Measurements from ENCODE around the gene TRPM3.

The TRPM3 gene

DNA sequence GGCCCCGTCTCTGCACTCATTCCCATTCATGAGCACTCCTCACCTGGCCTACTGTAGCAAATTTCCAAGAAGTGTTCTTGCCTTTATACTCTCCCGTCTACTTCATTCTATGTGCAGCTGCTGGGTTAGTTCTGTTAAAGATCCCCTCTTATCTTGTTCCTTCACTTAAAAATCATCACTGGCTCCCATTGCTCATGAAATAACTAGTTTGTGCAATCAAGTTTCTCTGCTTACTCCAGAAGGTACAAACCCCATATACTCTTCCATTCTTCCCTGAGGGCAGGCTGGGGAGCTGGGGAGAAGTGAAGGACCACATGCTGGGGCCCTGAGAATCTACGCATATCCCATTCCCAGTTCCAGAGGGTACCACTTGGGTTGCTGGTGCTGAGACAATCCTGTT, 622.6 kb downstream of the TRPM3 start:
- DNase-seq = no peak

DNA sequence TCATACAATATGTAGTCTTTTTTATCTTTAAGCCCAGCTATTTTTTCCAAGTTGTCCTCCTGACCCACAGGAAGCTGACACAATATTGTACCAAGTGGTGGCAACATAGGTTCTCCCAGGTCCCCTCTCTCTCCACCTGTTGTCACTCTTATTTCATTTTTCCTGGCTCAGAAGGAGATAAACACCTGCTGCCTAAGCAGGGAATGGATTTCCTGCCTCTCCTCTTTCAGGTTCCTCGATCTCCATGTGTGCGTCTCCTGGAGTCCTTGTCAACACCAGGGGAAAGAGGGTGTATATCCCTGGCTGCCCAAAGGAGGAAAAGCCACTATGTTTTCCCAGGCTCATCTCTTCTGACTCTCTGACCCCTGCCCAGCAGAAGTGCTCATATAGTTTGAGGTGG, 625.2 kb downstream of the TRPM3 start:
- no peak for DNase-seq

DNA sequence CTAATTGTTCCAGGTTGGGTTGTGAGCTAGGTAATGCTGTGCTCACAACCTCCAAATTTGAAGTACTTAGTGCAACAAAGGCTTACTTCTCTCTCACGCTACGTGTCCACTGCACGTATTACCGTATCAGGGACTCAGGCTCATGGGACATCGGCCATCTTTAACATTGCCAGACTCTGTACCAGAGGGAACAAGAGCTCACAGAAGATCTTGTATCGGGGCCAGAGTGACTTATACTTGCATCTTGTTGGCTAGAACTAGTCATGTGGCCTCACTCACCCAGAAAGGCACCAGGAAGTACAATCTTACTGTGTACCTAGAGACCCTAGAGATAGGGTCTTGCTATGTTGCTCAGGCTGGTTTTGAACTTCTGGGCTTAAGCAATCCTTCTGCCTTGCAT, 625.9 kb downstream of the TRPM3 start:
- no peak for DNase-seq

DNA sequence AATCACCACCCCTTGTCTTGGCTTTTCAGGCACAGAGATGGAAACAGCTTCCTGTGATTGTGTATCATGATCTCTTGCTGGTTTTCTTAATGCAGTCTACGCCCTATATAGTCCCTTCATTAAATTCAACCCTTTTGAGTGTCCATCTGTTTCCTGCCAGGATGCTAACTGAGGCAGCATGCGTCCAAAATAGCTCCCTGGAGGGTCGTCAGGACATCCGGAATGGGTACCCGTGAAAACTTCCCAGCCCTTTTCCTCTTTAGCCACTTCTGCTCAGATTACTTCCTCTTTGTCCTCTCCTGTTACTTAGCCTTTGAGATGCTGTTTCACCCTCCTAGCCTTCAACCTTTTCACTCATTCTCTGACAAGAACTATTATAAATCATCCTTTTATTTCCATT, 627.2 kb downstream of the TRPM3 start:
- DNase-seq = no peak

DNA sequence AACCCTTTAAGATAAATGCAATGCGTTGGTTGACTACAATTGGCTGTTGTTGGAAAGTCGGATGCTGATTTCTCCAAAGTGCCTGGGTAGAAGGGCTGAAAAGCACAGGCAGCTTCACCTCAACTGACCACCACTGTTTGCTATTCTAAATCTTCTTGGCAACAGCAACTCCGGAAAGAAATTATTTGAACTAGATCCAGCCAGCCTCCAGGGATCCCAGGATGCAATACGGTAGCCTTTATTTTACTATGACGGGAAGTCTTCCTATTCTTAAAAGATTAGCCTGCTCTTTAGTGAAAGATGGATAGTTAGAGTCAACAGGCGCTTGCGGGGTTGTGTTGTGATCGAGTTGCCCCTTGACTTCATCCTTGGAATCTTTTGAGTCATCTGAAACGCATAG, 628.4 kb downstream of the TRPM3 start:
- DNase-seq = no peak

DNA sequence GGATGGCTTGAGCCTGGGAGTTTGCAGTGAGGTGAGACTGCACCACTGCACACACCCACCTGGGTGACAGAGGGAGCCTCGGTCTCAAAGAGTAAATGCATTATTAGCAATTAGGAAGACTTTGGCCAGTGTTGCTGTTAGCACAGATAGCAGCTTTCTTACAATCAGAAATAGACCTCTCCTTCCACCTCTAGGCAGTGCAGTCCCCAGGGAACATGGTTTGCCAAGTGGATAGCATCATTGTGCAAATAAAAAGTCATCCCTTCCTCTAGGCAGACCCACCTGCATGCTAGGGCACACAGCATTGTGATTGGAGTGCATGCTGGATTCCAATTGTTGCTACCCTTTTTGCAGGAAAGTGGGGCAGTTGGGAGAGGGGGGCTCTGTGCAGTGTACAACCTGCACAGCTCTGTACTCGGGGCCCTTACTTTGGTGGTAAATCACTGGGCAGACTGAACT, 629.1 kb downstream of the TRPM3 start:
- DNase-seq = no peak

DNA sequence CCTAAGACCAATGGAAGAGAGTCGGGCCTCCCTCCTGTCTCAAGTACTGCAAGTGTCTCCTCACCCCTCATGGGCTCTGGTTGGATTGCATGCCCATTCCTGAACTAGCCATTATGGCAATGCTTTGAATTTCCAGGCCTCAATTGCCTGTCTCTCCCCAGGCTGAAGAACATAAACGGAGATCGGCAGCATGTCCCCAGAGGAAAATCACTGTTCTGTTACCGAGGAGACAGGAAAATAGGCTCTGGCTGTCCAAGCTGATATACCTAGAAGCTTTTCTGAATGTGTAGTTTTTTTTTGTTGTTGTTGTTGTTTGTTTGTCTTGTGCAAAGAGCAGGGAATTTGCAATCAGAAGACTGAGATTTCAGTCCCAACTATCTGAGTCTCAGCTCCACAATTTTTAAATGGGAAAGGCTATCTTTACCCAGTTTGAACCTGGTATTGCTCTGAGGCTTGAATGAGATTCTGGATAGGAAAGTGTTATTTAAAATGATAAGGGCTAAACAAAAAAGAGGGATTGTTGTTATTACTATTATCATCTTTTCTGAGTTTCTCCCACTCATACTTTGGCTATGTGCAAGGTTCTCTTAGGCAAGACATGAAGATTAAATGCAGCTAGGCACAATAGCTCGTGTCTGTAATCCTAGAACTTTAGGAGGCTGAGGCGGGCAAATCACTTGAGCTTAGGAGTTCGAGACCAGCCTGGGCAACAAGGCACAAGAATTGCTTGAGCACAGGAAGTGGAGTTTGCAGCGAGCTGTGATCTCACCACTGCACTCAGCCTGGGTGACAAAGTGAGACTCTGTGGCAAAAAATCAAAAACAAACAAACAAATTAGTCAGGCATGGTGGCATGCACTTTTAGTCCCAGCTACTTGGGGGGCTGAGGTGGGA, 629.7 kb downstream of the TRPM3 start:
- DNase-seq = no peak

DNA sequence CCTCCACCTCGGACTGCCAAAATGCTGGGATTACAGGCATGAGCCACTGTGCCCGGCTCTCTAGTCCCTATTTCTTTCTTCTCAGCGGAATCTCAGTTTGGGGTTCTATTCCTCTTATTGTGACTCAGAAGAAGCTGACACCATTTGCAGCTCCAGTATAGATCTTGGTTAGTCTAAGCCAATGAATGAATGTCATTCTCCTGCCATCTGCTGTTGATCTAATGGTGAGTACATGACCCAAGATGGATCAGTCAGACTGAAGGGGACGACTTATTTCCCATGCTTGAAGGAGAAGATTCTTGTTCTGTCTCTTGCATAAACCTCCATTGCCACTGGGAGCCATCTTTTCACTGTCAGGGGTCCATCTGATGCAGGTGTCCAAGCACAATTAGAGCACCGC, 630.9 kb downstream of the TRPM3 start:
- peak in 1 of 2 donors; percentile 25 for DNase-seq

DNA sequence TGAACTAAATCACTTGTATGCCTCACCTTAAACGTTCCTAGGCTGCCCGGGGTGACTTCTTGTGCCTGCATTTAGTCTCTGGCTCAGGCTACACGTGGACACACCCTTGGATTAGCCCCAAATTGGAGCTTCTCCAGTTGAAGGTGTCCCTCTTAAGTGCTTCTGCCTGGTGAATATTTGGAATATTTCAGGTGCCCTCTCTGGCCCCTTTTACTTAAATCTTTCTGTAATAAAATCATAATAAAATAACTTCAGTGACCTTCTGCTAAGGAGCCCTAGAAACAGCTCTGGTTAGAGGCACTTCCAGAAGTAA, 632.7 kb downstream of the TRPM3 start:
- DNase-seq = no peak

DNA sequence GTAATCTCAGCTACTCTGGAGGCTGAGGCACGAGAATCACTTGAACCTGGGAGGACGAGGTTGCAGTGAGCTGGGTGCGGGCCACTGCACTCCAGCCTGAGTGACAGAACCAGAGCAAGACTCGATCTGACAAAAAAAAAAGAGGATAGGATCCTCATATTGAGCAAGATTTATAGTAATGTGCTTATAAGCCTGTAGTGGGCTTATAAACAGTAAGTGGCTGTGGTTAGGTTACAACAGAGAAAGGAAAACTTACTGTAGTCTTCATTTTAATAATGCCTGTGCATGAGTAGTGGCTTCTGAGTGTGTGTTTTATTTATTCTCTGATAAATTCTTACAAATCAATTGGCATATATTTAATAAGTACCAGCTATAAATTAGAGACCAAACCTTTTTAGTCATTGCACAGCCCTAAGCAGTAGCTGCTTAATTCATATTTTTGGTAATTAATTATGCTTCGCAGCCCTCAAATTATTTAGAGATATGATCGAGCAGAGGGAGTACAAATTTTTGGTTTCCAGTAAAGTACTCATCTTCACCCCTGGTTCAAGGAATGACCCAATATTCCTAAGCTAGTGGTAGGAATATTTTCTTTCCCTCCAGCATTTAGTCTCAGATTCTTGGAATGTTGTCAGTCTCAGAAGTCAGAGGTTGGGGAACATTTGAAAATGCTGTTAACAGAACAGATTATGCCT, 633.2 kb downstream of the TRPM3 start:
- no peak for DNase-seq

DNA sequence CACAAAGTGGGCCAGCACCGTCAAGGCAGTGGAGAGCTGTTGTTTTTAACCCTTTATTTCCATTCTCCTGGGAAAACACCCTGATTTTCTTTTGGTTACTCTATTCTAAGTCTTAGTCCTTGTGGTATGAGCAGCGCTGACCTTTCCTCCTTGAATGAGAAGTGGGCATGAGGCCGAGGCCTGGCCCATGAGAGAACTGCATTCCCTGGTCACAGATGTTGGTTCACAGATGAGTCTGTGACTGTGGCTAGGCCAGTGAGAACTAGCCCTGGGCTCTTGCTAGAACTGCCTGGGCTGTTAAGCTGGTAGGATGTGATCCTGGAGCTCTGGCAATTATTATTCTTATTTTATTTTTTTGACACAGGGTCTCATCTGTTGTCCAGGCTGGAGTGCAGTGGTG, 635.3 kb downstream of the TRPM3 start:
- DNase-seq = no peak

DNA sequence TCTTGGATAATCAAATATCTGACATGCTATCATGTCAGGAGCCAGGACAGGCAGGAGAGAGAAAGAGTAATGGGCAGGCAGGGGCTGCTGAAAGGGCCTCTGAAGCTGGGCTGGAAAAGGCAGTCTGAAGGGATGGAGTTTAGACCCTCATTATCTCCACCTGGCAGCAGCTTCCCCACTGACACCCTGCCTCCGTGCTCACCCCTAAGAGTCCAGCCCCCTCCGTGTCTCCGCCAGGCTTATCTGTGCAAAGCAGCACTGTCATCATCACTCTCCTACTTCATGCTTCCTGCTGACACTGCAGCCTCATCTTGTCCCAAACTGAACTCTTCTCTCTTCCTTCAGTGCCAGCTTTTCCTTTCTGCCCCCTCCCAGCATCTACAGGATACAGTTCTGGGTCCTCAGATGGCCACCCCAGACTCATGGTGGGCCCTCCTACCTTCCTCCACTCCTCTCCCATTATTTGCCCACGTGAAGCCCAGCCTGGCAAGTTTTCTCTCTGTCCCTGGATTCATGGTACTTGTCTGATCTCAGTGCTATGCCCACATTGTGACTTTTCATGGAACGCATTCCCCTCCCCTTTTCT, 636.1 kb downstream of the TRPM3 start:
- DNase-seq = no peak

DNA sequence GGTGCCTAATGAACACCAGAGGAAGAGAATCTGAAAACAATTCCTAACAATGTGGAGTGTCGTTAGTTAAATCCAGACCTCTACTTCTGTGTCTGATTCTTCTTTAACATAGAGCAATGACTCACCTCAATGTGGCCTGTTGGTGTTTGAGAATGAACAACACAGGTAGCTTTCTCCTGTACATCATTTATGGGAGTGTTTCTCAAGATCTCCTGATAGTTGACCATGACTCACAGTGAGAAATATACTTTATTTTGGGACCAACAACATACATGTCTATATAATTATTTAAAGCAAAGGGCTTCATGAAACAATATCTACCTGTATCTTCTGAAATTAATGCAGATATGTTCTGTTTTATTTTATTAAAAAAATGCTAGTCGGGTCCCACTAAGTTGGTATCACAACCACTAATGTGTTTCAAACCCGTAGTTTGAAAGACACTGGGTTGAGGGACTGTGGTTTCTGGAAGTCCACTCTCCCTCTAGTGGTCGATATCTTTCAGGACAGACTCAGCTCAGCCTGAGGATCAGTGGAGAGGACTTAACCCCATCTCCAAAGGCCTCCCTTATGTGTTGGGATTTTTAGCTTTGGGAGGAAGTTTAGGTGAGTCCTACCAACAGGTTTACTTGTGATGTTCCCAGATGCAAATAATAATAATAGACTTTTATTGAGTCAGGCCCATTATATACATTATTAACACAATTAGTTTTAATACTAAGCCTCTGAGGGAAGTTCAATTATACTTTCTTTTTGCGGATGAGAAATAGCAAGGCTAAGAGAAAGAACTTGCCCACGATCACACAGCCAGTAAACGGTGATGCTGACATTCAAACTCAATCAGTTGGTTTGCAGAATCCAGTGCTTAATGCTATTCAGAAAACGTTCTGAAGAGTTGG, 636.9 kb downstream of the TRPM3 start:
- DNase-seq = peak; percentile 47 to 64

DNA sequence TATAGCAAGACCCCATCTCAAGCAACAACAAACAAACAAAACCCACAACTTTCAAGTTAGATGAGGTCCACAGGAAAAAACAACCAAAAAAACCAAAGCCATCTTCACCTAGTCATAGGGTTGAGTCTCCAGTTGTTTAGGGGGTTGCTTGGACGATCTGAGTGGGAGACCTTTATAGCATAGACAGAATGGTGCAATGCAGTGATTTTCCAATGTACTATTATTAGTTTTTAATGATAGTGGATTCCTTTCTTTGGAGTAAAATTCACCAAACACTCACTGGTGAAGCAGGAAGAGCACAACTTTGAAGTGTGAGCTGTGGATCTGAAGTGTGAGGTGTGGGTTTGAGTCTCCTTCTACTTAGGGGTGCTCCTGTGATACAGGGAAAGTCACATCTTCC, 640.0 kb downstream of the TRPM3 start:
- DNase-seq = no peak

DNA sequence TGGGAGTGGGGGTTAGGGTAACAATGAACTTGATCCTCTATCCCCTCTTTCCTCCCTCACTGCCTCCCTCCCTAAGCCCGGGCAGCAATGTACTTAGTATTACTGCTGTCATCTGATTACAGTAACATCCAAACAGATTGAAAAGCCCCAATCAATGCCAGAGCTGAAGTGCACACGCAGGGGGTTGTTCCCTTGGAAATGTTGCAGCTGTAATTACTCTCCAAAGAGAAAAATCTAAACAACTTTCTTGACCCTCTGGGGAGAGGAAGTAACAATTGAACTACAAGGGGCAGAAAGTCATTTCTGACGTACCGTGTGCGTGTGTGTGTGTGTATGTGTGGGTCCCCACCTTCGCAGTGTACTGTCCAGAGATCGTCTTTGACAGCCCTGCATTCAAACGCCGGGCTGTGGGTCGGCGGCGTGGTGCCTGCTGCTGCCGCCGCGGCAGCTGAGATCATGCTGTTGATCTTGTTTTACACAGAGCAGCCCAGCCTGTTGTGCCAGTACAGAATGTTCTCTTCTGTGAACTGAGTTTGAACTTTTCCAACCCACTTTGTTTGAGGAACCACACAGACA, 640.9 kb downstream of the TRPM3 start:
- no peak for DNase-seq

DNA sequence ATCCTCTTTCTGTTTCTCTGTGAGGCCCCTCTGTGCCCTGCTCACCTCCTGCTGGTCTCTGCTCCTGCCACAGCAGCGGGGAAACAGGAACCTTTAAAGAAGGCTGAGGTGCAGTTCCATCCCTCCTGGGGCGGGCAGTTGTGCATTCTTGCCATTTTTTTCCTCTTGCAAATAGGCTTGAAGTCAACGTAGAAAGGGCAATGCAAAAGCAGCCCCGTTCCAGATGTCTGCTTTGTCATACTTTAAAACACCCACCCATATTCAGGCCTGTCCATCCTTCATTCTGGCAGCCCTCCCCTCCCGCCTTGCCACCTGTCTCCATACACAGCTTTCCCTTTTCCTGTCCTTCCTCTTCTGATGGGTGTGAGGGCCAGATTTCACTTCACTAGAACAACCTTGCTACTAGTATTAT, 641.5 kb downstream of the TRPM3 start:
- no peak for DNase-seq
